ENCODE data around the gene PACSIN3. TPM values are rescaled to one million over a fixed set of nuclear protein-coding genes. Genes with fewer than 3 reads are reported as not detected.

Gene PACSIN3
- total RNA-seq, 4 donors from 2014 or later, result 28.1 to 80.3 (median 47.1) TPM

- no peaks in the 10 kb centered on the region for H3K4me1 ChIP-seq
- H3K4me3 ChIP-seq, result no peak overlapping the region
- no peaks in the 10 kb centered on the region for H3K36me3 ChIP-seq
- no peak overlapping the region for H3K27ac ChIP-seq
- intact Hi-C loops (cut with DNase I; ENCODE audit: low total_unique reads), result loop anchor here (5.0 to 10.0 kb wide), 2 partner anchors 184 to 273 kb away; no protein-coding TSS in a partner anchor
- no peaks in the 10 kb centered on the region for H3K9me3 ChIP-seq
- H3K27me3 ChIP-seq, result no peaks in the 10 kb centered on the region
- TF ChIP-seq POLR2A (IDR thresholded peaks at IDR 0.05) (no peak), CTCF (IDR thresholded peaks at IDR 0.05) (no peak)
- DNase-seq, result no peak
Measured at GRCh38 chr11:47160753-47161133, 25.5 kb downstream of the PACSIN3 start.

GRCh38 chr11:47158242-47158641 lies 28.0 kb downstream of the PACSIN3 start:
- Histone ChIP-seq H3K27me3 (no peaks in the 10 kb centered on the region), H3K4me1 (no peaks in the 10 kb centered on the region), H3K4me3 (no peak overlapping the region), H3K27ac (no peak overlapping the region), H3K36me3 (no peaks in the 10 kb centered on the region), H3K9me3 (no peaks in the 10 kb centered on the region)
- TF ChIP-seq CTCF (IDR thresholded peaks at IDR 0.05), result no peak
- no peak for TF ChIP-seq POLR2A (IDR thresholded peaks at IDR 0.05)
- intact Hi-C loops (cut with DNase I; ENCODE audit: low total_unique reads), result no loop called here
- no peak for DNase-seq

DNA sequence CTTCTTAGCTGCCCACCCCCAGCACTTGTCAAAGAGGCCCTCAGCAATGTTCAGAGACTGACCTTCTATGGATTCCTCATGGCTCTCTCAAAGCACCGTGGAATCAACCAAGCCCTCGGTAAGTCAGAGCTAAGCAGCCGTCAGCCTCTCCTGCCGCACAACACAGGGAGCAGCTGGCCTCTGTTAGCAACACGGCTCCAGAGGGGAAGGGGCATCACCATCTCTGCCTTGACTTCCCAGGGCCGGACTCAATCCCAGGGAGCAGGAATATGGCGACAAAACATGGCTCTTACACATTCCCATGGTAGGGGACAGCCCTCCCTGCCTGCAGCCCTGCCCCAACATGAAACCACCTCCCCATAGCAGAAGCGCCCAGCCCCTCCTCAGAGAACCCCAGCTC lies 28.4 kb downstream of the PACSIN3 start:
- Histone ChIP-seq H3K4me3 (no peak overlapping the region), H3K27ac (no peak overlapping the region), H3K4me1 (peaks cover 0 to under 1% of the 10 kb centered on the region in 2 donors), H3K27me3 (no peaks in the 10 kb centered on the region), H3K9me3 (no peaks in the 10 kb centered on the region), H3K36me3 (no peaks in the 10 kb centered on the region)
- TF ChIP-seq CTCF (IDR thresholded peaks at IDR 0.05), result no peak
- no peak for TF ChIP-seq POLR2A (IDR thresholded peaks at IDR 0.05)
- no peak for DNase-seq
- intact Hi-C loops (cut with DNase I; ENCODE audit: low total_unique reads), result no loop called here

- Histone ChIP-seq H3K36me3 (no peaks in the 10 kb centered on the region), H3K27ac (no peak overlapping the region), H3K27me3 (no peaks in the 10 kb centered on the region), H3K4me1 (peaks cover 0 to 3% of the 10 kb centered on the region in 2 donors), H3K9me3 (no peaks in the 10 kb centered on the region), H3K4me3 (no peak overlapping the region)
- intact Hi-C loops (cut with DNase I; ENCODE audit: low total_unique reads), result no loop called here
- DNase-seq, result no peak
- TF ChIP-seq CTCF (IDR thresholded peaks at IDR 0.05) (no peak), POLR2A (IDR thresholded peaks at IDR 0.05) (no peak)
Measured at GRCh38 chr11:47156951-47157350, 29.3 kb downstream of the PACSIN3 start.

GRCh38 chr11:47156333-47156732 lies 29.9 kb downstream of the PACSIN3 start:
- no peaks in the 10 kb centered on the region for H3K27me3 ChIP-seq
- peaks cover 0 to 3% of the 10 kb centered on the region in 2 donors for H3K4me1 ChIP-seq
- intact Hi-C loops (cut with DNase I; ENCODE audit: low total_unique reads), result no loop called here
- H3K36me3 ChIP-seq, result no peaks in the 10 kb centered on the region
- no peak overlapping the region for H3K4me3 ChIP-seq
- TF ChIP-seq CTCF (IDR thresholded peaks at IDR 0.05), result no peak
- H3K27ac ChIP-seq, result no peak overlapping the region
- no peaks in the 10 kb centered on the region for H3K9me3 ChIP-seq
- DNase-seq, result no peak

All from uterus (tissue), 4 donors.